Measurements from ENCODE around the gene AMBP. TPM values are rescaled to one million over a fixed set of nuclear protein-coding genes. Genes with fewer than 3 reads are reported as not detected.
"Not testable (repeated sequence)": the region's sequence is repeated elsewhere in the genome, so short reads cannot be mapped to it uniquely, and the experiment has no call there.

Gene AMBP
- total RNA-seq, 2 experiments from 2014 or later: not detected

- Mint-ChIP-seq H3K27me3 (peaks cover 20% of the 10 kb centered on the region), H3K27ac (no peak overlapping the region), H3K4me3 (no peak overlapping the region), H3K9me3 (no peaks in the 10 kb centered on the region), H3K36me3 (ENCODE audit: low read depth) (no peaks in the 10 kb centered on the region), H3K4me1 (ENCODE audit: low read depth) (no peaks in the 10 kb centered on the region)
- TF ChIP-seq, protein P1, sequence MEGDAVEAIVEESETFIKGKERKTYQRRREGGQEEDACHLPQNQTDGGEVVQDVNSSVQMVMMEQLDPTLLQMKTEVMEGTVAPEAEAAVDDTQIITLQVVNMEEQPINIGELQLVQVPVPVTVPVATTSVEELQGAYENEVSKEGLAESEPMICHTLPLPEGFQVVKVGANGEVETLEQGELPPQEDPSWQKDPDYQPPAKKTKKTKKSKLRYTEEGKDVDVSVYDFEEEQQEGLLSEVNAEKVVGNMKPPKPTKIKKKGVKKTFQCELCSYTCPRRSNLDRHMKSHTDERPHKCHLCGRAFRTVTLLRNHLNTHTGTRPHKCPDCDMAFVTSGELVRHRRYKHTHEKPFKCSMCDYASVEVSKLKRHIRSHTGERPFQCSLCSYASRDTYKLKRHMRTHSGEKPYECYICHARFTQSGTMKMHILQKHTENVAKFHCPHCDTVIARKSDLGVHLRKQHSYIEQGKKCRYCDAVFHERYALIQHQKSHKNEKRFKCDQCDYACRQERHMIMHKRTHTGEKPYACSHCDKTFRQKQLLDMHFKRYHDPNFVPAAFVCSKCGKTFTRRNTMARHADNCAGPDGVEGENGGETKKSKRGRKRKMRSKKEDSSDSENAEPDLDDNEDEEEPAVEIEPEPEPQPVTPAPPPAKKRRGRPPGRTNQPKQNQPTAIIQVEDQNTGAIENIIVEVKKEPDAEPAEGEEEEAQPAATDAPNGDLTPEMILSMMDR (IDR thresholded peaks at IDR 0.05): no peak
- ChIA-PET CTCF (interaction anchor here (0.7 kb wide), 1 partner anchor 15 kb away, joined by 3 read pairs; the partner anchor contains the start of gene KIF12), POLR2A (no interaction called here)
- no peaks in the 10 kb centered on the region for H3K27me3 ChIP-seq (ENCODE audit: control insufficient read depth in 1 of 2, insufficient read depth in 2 of 2, low read length in 2 of 2)
- H3K9me3 ChIP-seq (ENCODE audit: control insufficient read depth in 1 of 2, insufficient read depth in 1 of 2, low read length in 2 of 2): no peaks in the 10 kb centered on the region
- H3K4me3 ChIP-seq (ENCODE audit: low read length): no peak overlapping the region
- no peak overlapping the region for H3K27ac ChIP-seq (ENCODE audit: low read depth in 1 of 2, low read length in 2 of 2)
- no peaks in the 10 kb centered on the region for H3K36me3 ChIP-seq (ENCODE audit: insufficient read depth, low read length)
- ATAC-seq (ENCODE audit: poor library complexity) (no peak), DNase-seq (no peak)
- H3K4me1 ChIP-seq (ENCODE audit: insufficient read depth, low read length): no peaks in the 10 kb centered on the region
- intact Hi-C loops (cut with DNase I, micrococcal nuclease): loop anchor here in 1 of 2 experiments (5.0 kb wide), 1 partner anchor 402 kb away; no protein-coding TSS in a partner anchor
These were observed 6.4 kb upstream of the AMBP start for GRCh38 chr9:114084282-114085073.

- Mint-ChIP-seq H3K36me3 (ENCODE audit: low read depth) (no peaks in the 10 kb centered on the region), H3K4me1 (ENCODE audit: low read depth) (no peaks in the 10 kb centered on the region), H3K27me3 (peaks cover 19% of the 10 kb centered on the region), H3K27ac (no peak overlapping the region), H3K4me3 (no peak overlapping the region), H3K9me3 (no peaks in the 10 kb centered on the region)
- Histone ChIP-seq H3K4me3 (ENCODE audit: low read length) (no peak overlapping the region), H3K27me3 (ENCODE audit: control insufficient read depth in 1 of 2, insufficient read depth in 2 of 2, low read length in 2 of 2) (no peaks in the 10 kb centered on the region), H3K4me1 (ENCODE audit: insufficient read depth, low read length) (no peaks in the 10 kb centered on the region), H3K36me3 (ENCODE audit: insufficient read depth, low read length) (no peaks in the 10 kb centered on the region), H3K9me3 (ENCODE audit: control insufficient read depth in 1 of 2, insufficient read depth in 1 of 2, low read length in 2 of 2) (no peaks in the 10 kb centered on the region), H3K27ac (ENCODE audit: low read depth in 1 of 2, low read length in 2 of 2) (no peak overlapping the region)
- intact Hi-C loops (cut with DNase I, micrococcal nuclease): loop anchor here in 1 of 2 experiments (5.0 kb wide), 1 partner anchor 401 kb away; no protein-coding TSS in a partner anchor
- no peak for DNase-seq
- no peak for ATAC-seq (ENCODE audit: poor library complexity)
- CTCF ChIA-PET: no interaction called here
- TF ChIP-seq, protein P1 (IDR thresholded peaks at IDR 0.05): no peak
- POLR2A ChIA-PET: no interaction called here
These were observed 5.6 kb upstream of the AMBP start for GRCh38 chr9:114083666-114084065.

DNA sequence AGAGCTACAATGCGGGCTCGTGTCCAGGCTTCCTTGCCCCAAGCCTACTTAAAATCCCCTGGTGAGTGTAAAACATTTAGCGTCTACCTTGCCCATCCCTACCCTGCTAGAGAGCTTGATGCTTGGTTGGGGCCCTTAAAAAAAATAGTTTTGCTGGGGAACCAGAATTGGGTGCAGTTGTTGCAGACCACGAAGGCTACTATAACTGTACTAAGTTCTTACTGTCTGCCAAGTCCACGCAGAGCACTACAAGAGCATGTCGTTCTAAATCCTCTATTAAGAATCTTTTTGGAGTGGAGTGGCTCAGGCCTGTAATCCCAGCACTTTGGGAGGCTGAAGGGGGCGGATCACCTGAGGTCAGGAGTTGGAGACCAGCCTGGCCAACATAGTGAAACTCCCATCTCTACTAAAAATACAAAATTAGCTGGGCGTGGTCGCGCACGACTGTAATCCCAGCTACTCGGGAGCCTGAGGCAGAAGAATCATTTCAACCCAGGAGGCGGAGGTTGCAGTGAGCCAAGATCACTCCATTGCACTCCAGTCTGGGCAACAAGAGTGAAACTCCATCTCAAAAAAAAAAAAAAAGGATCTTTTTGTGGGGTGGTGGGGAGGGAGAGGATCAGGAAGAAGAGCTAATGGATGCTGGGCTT lies 4.8 kb upstream of the AMBP start:
- H3K36me3 Mint-ChIP-seq (ENCODE audit: low read depth); H3K27ac Mint-ChIP-seq; H3K4me3 ChIP-seq (ENCODE audit: low read length); H3K27me3 ChIP-seq (ENCODE audit: control insufficient read depth in 1 of 2, insufficient read depth in 2 of 2, low read length in 2 of 2); DNase-seq; H3K4me1 Mint-ChIP-seq (ENCODE audit: low read depth); H3K9me3 Mint-ChIP-seq; H3K9me3 ChIP-seq (ENCODE audit: control insufficient read depth in 1 of 2, insufficient read depth in 1 of 2, low read length in 2 of 2); POLR2A ChIA-PET; H3K4me1 ChIP-seq (ENCODE audit: insufficient read depth, low read length); H3K4me3 Mint-ChIP-seq; H3K36me3 ChIP-seq (ENCODE audit: insufficient read depth, low read length); ATAC-seq (ENCODE audit: poor library complexity); H3K27ac ChIP-seq (ENCODE audit: low read depth in 1 of 2, low read length in 2 of 2): not testable (repeated sequence)
- CTCF ChIA-PET: interaction anchor here (0.6 to 1.1 kb wide), 11 partner anchors 9 to 689 kb away, joined by 3 to 5 read pairs (median 3); no protein-coding TSS in a partner anchor
- intact Hi-C loops (cut with DNase I, micrococcal nuclease): loop anchor here (1.0 to 5.0 kb wide), 3 partner anchors 207 to 401 kb away; no protein-coding TSS in a partner anchor
- TF ChIP-seq, protein P1 (IDR thresholded peaks at IDR 0.05): peak; percentile 13
- peaks cover 19% of the 10 kb centered on the region for H3K27me3 Mint-ChIP-seq
